Activated CD4-positive, alpha-beta memory T cell treated with anti-CD3 and anti-CD28 coated beads for 36 hours (primary cell): Measurements from ENCODE around the gene ACAP1. TPM values are rescaled to one million over a fixed set of nuclear protein-coding genes. Genes with fewer than 3 reads are reported as not detected.

ENCODE experiments used
- CTCF ChIA-PET: fragments of 350-600 bp; sonication (Branson Sonifier 250); formaldehyde crosslinking; loops from one replicate; lab custom pipeline; 2021; ENCODE audit warnings: antibody characterized with exemption, inconsistent platforms; lab: Charles Lee
- POLR2A ChIA-PET: fragments of 350-600 bp; sonication (Branson Sonifier 250); formaldehyde crosslinking; loops from one replicate; lab custom pipeline; 2021; ENCODE audit warnings: antibody characterized with exemption; lab: Charles Lee
- DNase-seq: peaks from one replicate; pipeline ENCODE4 v3.0.0-alpha.2; 2020
- H3K27ac Mint-ChIP-seq: one replicate; pipeline ENCODE4 v1.8.0; 2021; ENCODE audit warnings: mixed read lengths
- H3K27me3 Mint-ChIP-seq: one replicate; pipeline ENCODE4 v1.8.0; 2021; ENCODE audit warnings: mixed read lengths
- H3K36me3 Mint-ChIP-seq: one replicate; pipeline ENCODE4 v1.8.0; 2021; ENCODE audit warnings: mixed read lengths
- H3K4me1 Mint-ChIP-seq: one replicate; pipeline ENCODE4 v1.8.0; 2021; ENCODE audit warnings: low read depth, mixed read lengths
- H3K4me3 Mint-ChIP-seq: one replicate; pipeline ENCODE4 v1.8.0; 2021; ENCODE audit warnings: mild to moderate bottlenecking, mixed read lengths
- H3K9me3 Mint-ChIP-seq: one replicate; pipeline ENCODE4 v1.8.0; 2021; ENCODE audit warnings: mixed read lengths
- intact Hi-C: fragments of 100-400 bp; cut with micrococcal nuclease; formaldehyde crosslinking; loops from one replicate; pipeline ENCODE4 v1.15.1; 2023
- total RNA-seq, 2 experiments: library from RNA; stranded (reverse); gene quantifications; one replicate each; pipeline ENCODE4 v1.2.3, GENCODE V29; 2021

The ACAP1 gene
- 100 to 1,000 TPM; 391 to 405 TPM for total RNA-seq

DNA sequence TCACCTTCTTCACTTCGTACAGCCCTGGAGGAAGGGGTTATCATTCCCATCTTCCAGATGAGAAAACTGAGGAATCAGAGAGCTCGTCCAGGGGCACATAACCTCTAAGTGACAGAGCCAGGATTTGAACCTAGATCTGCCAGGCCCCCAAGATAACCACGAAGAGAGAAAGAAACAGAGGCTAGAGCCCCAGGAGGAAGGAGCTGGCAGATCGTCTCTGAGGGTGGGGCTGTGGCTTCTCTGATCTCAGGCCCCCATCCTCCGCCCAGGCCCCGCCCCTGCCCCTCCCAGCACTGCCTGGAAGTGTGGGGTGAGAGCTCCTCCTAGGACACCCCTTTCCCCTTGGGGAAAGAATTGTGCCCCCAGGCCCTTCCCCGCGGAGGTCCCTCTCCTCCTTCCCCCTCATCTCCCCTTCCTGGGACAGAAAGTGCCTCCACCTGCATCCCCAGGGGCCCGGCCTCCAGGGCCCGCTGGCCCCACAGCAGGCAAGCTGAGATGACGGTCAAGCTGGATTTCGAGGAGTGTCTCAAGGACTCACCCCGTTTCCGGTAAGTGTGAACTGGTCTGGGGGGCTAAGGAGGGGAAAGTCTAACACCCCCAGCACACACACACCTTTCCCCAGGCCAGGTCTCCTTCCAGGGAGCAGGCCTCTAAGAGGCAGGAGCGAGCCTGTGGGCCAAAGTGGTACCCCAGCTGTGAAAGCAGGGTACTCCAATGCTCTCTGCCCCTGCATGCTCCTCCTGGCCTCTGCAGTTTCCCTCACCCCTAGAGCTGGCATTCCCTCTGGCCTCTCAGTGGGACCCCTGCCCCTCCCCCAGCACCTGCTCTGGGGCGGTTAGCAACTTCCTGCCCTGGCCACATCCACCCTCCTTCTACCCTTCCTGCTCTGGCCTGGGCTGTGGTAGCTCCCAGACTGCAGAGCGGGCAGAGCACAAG is at the start of gene ACAP1:
ACAP1 (plus strand) TSS at position 290 of the 936 bp plus-strand sequence; CDS start at position 496, 206 bp downstream.
- Mint-ChIP-seq H3K4me3 (peak within 1 kb of the TSS; percentile 91), H3K9me3 (no peaks in the 10 kb centered on the region), H3K36me3 (peaks cover 27% of the 10 kb centered on the region), H3K27ac (peak within 1 kb of the TSS; percentile 98), H3K27me3 (no peaks in the 10 kb centered on the region), H3K4me1 (peaks cover 51% of the 10 kb centered on the region)
- ChIA-PET CTCF (interaction anchor here (0.6 to 4.3 kb wide), 10 partner anchors 9 to 224 kb away, joined by 3 to 30 read pairs (median 9); partner anchors contain the start of gene TMEM95), POLR2A (interaction anchor here (0.6 to 3.4 kb wide), 16 partner anchors 8 to 301 kb away, joined by 3 to 34 read pairs (median 4); partner anchors contain the start of genes CD68, MPDU1, SLC16A13 and TMEM95)
- intact Hi-C loops = loop anchor here (1.0 kb wide), 1 partner anchor 13 kb away; no protein-coding TSS in a partner anchor
- DNase-seq = peak; percentile 93

- H3K27ac Mint-ChIP-seq = no peak overlapping the region
- ChIA-PET POLR2A (interaction anchor here (0.6 kb wide), 1 partner anchor 283 kb away, joined by 3 read pairs; no protein-coding TSS in a partner anchor), CTCF (interaction anchor here (0.8 to 1.0 kb wide), 2 partner anchors 7 to 243 kb away, joined by 3 read pairs; no protein-coding TSS in a partner anchor)
- H3K27me3 Mint-ChIP-seq = peaks cover 17% of the 10 kb centered on the region
- no peaks in the 10 kb centered on the region for H3K36me3 Mint-ChIP-seq
- H3K4me1 Mint-ChIP-seq = peaks cover 5% of the 10 kb centered on the region
- H3K4me3 Mint-ChIP-seq = no peak overlapping the region
- no peak for DNase-seq
- intact Hi-C loops = no loop called here
- H3K9me3 Mint-ChIP-seq = no peaks in the 10 kb centered on the region
Observed at GRCh38 chr17:7289256-7290032, 46.9 kb upstream of the ACAP1 start.

DNA sequence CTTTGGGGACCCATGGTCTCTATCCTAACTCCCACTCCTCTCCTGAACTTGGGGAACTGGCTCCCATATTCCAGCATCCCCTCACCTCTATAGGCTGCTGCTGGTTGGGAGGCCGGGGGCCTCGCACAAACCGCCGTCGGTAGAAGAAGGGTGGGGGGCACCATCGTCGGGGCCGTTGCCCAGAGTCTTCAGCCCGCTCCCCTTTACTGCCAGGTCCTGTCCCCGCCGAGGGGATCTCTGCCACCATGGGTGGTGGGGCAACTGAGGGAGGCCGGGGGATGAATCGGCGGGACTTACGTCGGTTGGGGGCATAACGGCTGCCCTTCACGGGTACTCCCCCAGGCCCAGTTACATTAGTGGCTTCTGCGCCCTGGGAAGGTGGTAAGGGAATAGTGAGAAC is 46.2 kb upstream of the ACAP1 start:
- Mint-ChIP-seq H3K4me1 (peaks cover 8% of the 10 kb centered on the region), H3K27me3 (peaks cover 20% of the 10 kb centered on the region), H3K36me3 (no peaks in the 10 kb centered on the region), H3K4me3 (no peak overlapping the region), H3K9me3 (no peaks in the 10 kb centered on the region), H3K27ac (no peak overlapping the region)
- DNase-seq = no peak
- intact Hi-C loops = no loop called here
- CTCF ChIA-PET = no interaction called here
- POLR2A ChIA-PET = no interaction called here

DNA sequence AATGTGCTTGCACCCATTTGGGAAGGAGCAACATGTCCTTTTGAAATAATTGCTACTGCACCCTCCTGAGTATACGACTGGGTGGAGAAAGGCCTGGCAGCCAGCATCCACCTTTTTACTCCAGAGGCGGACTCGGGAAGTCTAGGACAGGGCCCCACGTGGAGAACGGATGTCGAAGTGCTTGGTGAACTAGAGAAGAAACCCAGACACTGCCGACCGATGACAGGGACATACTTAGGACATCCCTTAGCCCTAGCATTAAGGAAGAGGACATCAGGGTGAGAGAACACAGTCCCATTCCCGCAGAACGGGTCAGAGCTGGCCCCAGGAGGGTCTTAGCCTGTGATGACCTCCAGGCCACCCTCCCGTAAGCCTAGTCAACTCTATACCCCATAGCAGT is 45.6 kb upstream of the ACAP1 start:
- intact Hi-C loops = no loop called here
- Mint-ChIP-seq H3K4me3 (no peak overlapping the region), H3K4me1 (peaks cover 11% of the 10 kb centered on the region), H3K27ac (no peak overlapping the region), H3K9me3 (no peaks in the 10 kb centered on the region), H3K36me3 (no peaks in the 10 kb centered on the region), H3K27me3 (peaks cover 24% of the 10 kb centered on the region)
- POLR2A ChIA-PET = no interaction called here
- no peak for DNase-seq
- CTCF ChIA-PET = no interaction called here

GRCh38 chr17:7292194-7292593 is 44.1 kb upstream of the ACAP1 start:
- no peak for DNase-seq
- Mint-ChIP-seq H3K27ac (no peak overlapping the region), H3K36me3 (no peaks in the 10 kb centered on the region), H3K9me3 (no peaks in the 10 kb centered on the region), H3K4me3 (no peak overlapping the region), H3K27me3 (peaks cover 28% of the 10 kb centered on the region), H3K4me1 (peaks cover 21% of the 10 kb centered on the region)
- CTCF ChIA-PET = interaction anchor here (0.9 to 1.6 kb wide), 3 partner anchors 12 to 246 kb away, joined by 3 read pairs; no protein-coding TSS in a partner anchor
- intact Hi-C loops = no loop called here
- POLR2A ChIA-PET = interaction anchor here (0.6 kb wide), 1 partner anchor 244 kb away, joined by 3 read pairs; no protein-coding TSS in a partner anchor

GRCh38 chr17:7292729-7293128 is 43.6 kb upstream of the ACAP1 start:
- ChIA-PET CTCF (interaction anchor here (1.3 to 1.6 kb wide), 2 partner anchors 11 to 247 kb away, joined by 3 to 5 read pairs; partner anchors contain the start of gene SLC2A4), POLR2A (no interaction called here)
- H3K36me3 Mint-ChIP-seq = no peaks in the 10 kb centered on the region
- peaks cover 28% of the 10 kb centered on the region for H3K27me3 Mint-ChIP-seq
- no peak overlapping the region for H3K4me3 Mint-ChIP-seq
- peaks cover 21% of the 10 kb centered on the region for H3K4me1 Mint-ChIP-seq
- intact Hi-C loops = no loop called here
- DNase-seq = no peak
- H3K27ac Mint-ChIP-seq = no peak overlapping the region
- no peaks in the 10 kb centered on the region for H3K9me3 Mint-ChIP-seq

DNA sequence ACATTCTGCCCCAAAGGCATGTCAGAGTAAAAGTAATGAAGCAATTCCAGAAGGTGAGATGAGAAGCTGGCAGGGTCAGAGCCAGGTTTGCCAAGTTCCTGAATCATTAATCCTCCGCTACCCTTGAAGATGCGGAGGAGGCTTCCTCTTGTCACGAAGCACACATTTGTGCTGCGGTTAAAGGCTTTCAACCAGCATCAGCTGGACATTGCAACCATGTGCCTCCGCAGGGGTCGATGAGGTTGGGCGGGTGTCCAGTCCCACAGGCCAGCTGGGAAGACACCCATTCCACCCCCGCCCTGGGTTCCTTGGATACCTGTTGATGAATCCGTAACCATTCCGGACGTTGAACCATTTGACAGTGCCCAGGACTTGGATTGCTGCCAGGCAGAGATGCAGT is 43.2 kb upstream of the ACAP1 start:
- no peak overlapping the region for H3K27ac Mint-ChIP-seq
- ChIA-PET POLR2A (no interaction called here), CTCF (interaction anchor here (1.3 kb wide), 1 partner anchor 12 kb away, joined by 5 read pairs; the partner anchor contains the start of gene SLC2A4)
- no peak overlapping the region for H3K4me3 Mint-ChIP-seq
- intact Hi-C loops = no loop called here
- no peaks in the 10 kb centered on the region for H3K36me3 Mint-ChIP-seq
- H3K27me3 Mint-ChIP-seq = peaks cover 28% of the 10 kb centered on the region
- peaks cover 21% of the 10 kb centered on the region for H3K4me1 Mint-ChIP-seq
- DNase-seq = no peak
- no peaks in the 10 kb centered on the region for H3K9me3 Mint-ChIP-seq

- intact Hi-C loops = no loop called here
- Mint-ChIP-seq H3K27ac (no peak overlapping the region), H3K4me3 (no peak overlapping the region), H3K27me3 (peaks cover 28% of the 10 kb centered on the region), H3K36me3 (no peaks in the 10 kb centered on the region), H3K4me1 (peaks cover 21% of the 10 kb centered on the region), H3K9me3 (no peaks in the 10 kb centered on the region)
- CTCF ChIA-PET = interaction anchor here (1.3 kb wide), 1 partner anchor 13 kb away, joined by 5 read pairs; the partner anchor contains the start of gene SLC2A4
- POLR2A ChIA-PET = no interaction called here
- DNase-seq = peak; percentile 31
Observed at GRCh38 chr17:7293816-7294613, 42.3 kb upstream of the ACAP1 start.

DNA sequence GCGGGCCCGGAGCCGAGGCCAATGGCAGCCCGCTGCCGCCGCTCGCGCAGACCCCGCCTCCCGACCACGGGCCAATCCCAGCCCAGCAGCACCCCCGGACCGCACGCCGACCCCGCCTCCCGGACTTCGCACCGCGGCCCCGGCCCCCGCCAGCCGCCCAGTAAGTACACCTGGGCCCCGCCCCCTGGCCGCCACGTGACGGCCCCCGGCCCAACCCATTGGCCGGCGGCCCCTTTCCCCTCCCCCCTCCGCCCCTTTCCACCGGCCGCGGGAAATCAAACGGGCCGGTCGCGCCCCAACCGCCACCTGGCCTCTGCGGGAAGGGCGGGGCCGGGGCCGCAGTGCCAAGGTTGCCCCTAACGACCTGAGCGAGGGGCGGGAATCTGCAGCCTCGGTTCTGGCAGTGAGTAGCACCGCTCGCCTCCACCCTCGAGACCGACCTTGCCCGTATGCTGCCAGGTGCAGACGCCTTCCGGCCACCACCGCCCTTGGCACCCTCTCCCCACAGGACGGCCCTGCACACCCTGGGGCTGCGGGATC is 41.6 kb upstream of the ACAP1 start, which contains the start of gene YBX2:
YBX2 (minus strand) TSS at position 26 of the 540 bp plus-strand sequence. CDS start 139 bp downstream, outside the sequence.
- ChIA-PET CTCF (no interaction called here), POLR2A (no interaction called here)
- Mint-ChIP-seq H3K27me3 (peaks cover 28% of the 10 kb centered on the region), H3K4me3 (peak within 1 kb of the TSS; percentile 66), H3K9me3 (no peaks in the 10 kb centered on the region), H3K27ac (no peak within 1 kb of the TSS), H3K36me3 (no peaks in the 10 kb centered on the region), H3K4me1 (peaks cover 21% of the 10 kb centered on the region)
- intact Hi-C loops = no loop called here
- peak; percentile 89 for DNase-seq

- H3K27ac Mint-ChIP-seq = no peak overlapping the region
- no peaks in the 10 kb centered on the region for H3K9me3 Mint-ChIP-seq
- CTCF ChIA-PET = interaction anchor here (0.6 to 5.5 kb wide), 39 partner anchors 10 to 637 kb away, joined by 3 to 145 read pairs (median 4); partner anchors contain the start of genes ACADVL, ACAP1, DLG4 and DVL2
- H3K4me3 Mint-ChIP-seq = peak overlapping the region; percentile 66
- peaks cover 21% of the 10 kb centered on the region for H3K4me1 Mint-ChIP-seq
- POLR2A ChIA-PET = interaction anchor here (0.6 to 1.7 kb wide), 4 partner anchors 14 to 259 kb away, joined by 3 to 8 read pairs (median 4); partner anchors contain the start of gene SLC2A4
- no peaks in the 10 kb centered on the region for H3K36me3 Mint-ChIP-seq
- DNase-seq = no peak
- peaks cover 26% of the 10 kb centered on the region for H3K27me3 Mint-ChIP-seq
- intact Hi-C loops = loop anchor here (1.0 to 2.0 kb wide), 3 partner anchors 15 to 249 kb away; no protein-coding TSS in a partner anchor
Observed at GRCh38 chr17:7295230-7296180, 40.8 kb upstream of the ACAP1 start.
